RWPE2 (cell line): ENCODE measurements around the gene CCDC18.
"Not testable (repeated sequence)": the region's sequence is repeated elsewhere in the genome, so short reads cannot be mapped to it uniquely, and the experiment has no call there.

Experiments
- ATAC-seq: fragments of 200-7000 bp; cut with Tn5 transposase; 3 replicates; pipeline ENCODE4 v1.9.1; 2021; ENCODE audit warnings: low read depth
- DNase-seq: peaks from one replicate; pipeline ENCODE4 v3.0.0-alpha.2; 2020; ENCODE audit warnings: low spot score
- H3K27ac ChIP-seq: fragments of 450-650 bp; 2 replicates; pipeline ENCODE4 v1.5.1; 2017; ENCODE audit warnings: mild to moderate bottlenecking; ENCODE audit not compliant: poor library complexity, severe bottlenecking
- H3K27me3 ChIP-seq: fragments of 250-450 bp; sonication (Bioruptor Pico); 2 replicates; pipeline ENCODE4 v1.5.1; 2021; ENCODE audit warnings: mild to moderate bottlenecking, moderate library complexity; ENCODE audit not compliant: insufficient read depth, poor library complexity, severe bottlenecking
- H3K36me3 ChIP-seq: fragments of 250-450 bp; sonication (Bioruptor Pico); 2 replicates; pipeline ENCODE4 v1.5.1; 2020; ENCODE audit warnings: low read depth, mild to moderate bottlenecking, moderate library complexity
- H3K4me1 ChIP-seq: fragments of 250-450 bp; sonication (Bioruptor Pico); 2 replicates; pipeline ENCODE4 v1.5.1; 2021; ENCODE audit warnings: mild to moderate bottlenecking, moderate library complexity; ENCODE audit not compliant: insufficient read depth, poor library complexity, severe bottlenecking
- H3K4me3 ChIP-seq: fragments of 250-450 bp; sonication (Bioruptor Pico); 2 replicates; pipeline ENCODE4 v1.5.1; 2021; ENCODE audit warnings: mild to moderate bottlenecking, moderate library complexity; ENCODE audit not compliant: severe bottlenecking
- H3K9me3 ChIP-seq: fragments of 250-450 bp; sonication (Bioruptor Pico); 2 replicates; pipeline ENCODE4 v1.5.1; 2021; ENCODE audit warnings: mild to moderate bottlenecking, moderate library complexity; ENCODE audit not compliant: severe bottlenecking
- CTCF ChIP-seq: fragments of 450-650 bp; IDR thresholded peaks from one replicate; pipeline ENCODE4 v1.5.1; 2017; ENCODE audit warnings: mild to moderate bottlenecking, moderate library complexity; ENCODE audit not compliant: poor library complexity, severe bottlenecking

CCDC18 gene

GRCh38 chr1:93239863-93240262, 59.3 kb downstream of the CCDC18 start:
- H3K4me3 ChIP-seq, result no peak overlapping the region
- TF ChIP-seq CTCF, result no peak
- H3K27ac ChIP-seq, result no peak overlapping the region
- peaks cover 13% of the 10 kb centered on the region for H3K9me3 ChIP-seq
- H3K27me3 ChIP-seq, result no peaks in the 10 kb centered on the region
- no peak for DNase-seq
- H3K4me1 ChIP-seq, result no peaks in the 10 kb centered on the region
- ATAC-seq, result no peak
- H3K36me3 ChIP-seq, result peaks cover 75% of the 10 kb centered on the region

DNA sequence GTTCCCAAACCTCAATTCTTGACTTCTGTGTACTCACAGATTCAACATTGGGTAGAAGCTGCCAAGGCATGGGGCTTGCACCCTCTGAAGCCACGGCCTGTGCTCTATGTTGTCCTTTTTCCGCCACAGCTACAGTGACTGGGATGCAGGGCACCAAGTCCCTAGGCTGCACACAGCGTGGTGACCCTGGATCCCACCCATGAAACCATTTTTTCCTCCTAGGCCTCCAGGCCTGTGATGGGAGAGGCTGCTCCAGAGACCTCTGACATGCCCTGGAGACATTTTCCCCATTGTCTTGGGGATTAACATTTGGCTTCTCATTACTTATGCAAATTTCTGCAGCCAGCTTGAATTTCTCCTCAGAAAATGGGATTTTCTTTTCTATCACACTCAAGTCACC, 62.7 kb downstream of the CCDC18 start:
- Histone ChIP-seq H3K36me3 (peaks cover 68% of the 10 kb centered on the region), H3K9me3 (peaks cover 13% of the 10 kb centered on the region)
- H3K4me1 ChIP-seq, DNase-seq, H3K27me3 ChIP-seq, H3K4me3 ChIP-seq, H3K27ac ChIP-seq, ATAC-seq: not testable (repeated sequence)

DNA sequence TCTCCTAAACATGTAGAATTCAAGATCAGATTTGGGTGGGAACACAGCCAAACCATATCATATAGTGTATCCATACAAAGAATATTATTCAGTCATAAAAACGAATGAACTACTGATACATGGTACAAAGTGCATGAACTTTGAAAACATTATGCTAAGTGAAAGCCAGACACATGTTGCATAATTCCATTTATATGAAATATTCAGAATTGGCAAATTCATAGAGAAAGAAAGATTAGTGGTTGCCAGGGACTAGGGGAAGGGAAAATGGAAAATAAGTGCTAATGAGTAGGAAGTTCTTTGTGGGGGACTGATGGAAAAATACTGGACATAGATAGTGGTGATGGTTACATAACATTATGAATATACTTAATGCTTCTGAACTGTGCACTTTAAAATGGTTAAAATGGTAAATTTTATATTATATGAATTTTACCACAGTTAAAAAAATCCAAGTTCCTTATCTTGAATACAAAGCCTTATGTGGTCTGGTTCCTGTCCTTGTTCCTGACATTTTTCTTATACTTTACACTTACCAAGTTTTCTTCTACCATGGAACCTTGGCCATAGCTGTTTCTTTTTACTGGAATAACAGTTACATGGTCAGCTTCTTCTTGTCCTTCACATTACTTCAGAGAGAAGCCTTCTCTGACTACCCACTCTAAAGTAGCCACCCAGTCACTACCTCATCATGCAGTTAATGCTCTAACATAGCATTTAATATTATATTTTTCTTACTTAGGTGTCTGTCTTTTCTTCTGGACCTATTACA, 64.0 kb downstream of the CCDC18 start:
- Histone ChIP-seq H3K36me3 (peaks cover 65% of the 10 kb centered on the region), H3K27me3 (no peaks in the 10 kb centered on the region), H3K4me3 (no peak overlapping the region), H3K27ac (no peak overlapping the region), H3K4me1 (no peaks in the 10 kb centered on the region), H3K9me3 (peaks cover 13% of the 10 kb centered on the region)
- DNase-seq (no peak), ATAC-seq (no peak)
- no peak for TF ChIP-seq CTCF

- H3K4me3 ChIP-seq, result no peak overlapping the region
- no peaks in the 10 kb centered on the region for H3K27me3 ChIP-seq
- no peak for TF ChIP-seq CTCF
- no peak for DNase-seq
- no peak overlapping the region for H3K27ac ChIP-seq
- no peaks in the 10 kb centered on the region for H3K9me3 ChIP-seq
- no peak for ATAC-seq
- no peaks in the 10 kb centered on the region for H3K4me1 ChIP-seq
- peaks cover 44% of the 10 kb centered on the region for H3K36me3 ChIP-seq
Measured at GRCh38 chr1:93251966-93252365, 71.4 kb downstream of the CCDC18 start.

- TF ChIP-seq CTCF, result no peak
- H3K9me3 ChIP-seq, result no peaks in the 10 kb centered on the region
- ATAC-seq, result no peak
- H3K27ac ChIP-seq, result no peak overlapping the region
- no peaks in the 10 kb centered on the region for H3K27me3 ChIP-seq
- H3K4me3 ChIP-seq, result no peak overlapping the region
- DNase-seq, result no peak
- H3K36me3 ChIP-seq, result peaks cover 44% of the 10 kb centered on the region
- no peaks in the 10 kb centered on the region for H3K4me1 ChIP-seq
Measured at GRCh38 chr1:93252598-93252997, 72.1 kb downstream of the CCDC18 start.
